ENCODE data around the gene STAT5A.
"Not testable (repeated sequence)": the region's sequence is repeated elsewhere in the genome, so short reads cannot be mapped to it uniquely, and the experiment has no call there.

The STAT5A gene

DNA sequence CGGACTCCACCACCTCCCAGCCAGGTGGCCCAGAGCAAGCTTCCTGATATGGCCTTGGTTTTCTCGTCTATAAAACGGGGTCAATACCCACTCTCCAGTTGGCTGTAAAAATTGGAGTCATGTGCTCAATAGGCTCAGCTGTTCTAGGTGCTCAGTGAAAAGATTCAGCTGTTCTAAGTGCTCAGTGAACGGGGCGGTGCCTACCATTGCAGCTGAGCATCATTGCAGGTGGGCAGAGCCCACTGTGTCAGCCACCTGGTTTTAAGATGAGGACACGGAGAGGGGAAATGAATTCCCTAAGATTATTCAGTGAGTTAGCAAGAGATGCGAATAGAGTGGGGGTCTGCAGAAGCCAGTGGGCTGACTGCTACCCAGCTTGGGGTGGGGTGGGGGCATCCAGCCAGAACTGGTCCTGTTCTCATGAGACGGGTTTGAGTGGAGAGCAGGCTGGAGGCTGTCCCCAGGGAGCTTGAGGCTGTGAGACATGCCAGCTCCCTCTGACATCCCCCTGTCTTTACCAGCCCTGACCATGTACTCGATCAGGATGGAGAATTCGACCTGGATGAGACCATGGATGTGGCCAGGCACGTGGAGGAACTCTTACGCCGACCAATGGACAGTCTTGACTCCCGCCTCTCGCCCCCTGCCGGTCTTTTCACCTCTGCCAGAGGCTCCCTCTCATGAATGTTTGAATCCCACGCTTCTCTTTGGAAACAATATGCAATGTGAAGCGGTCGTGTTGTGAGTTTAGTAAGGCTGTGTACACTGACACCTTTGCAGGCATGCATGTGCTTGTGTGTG lies 21.9 kb downstream of the STAT5A start:
- DNase-seq: no peak

DNA sequence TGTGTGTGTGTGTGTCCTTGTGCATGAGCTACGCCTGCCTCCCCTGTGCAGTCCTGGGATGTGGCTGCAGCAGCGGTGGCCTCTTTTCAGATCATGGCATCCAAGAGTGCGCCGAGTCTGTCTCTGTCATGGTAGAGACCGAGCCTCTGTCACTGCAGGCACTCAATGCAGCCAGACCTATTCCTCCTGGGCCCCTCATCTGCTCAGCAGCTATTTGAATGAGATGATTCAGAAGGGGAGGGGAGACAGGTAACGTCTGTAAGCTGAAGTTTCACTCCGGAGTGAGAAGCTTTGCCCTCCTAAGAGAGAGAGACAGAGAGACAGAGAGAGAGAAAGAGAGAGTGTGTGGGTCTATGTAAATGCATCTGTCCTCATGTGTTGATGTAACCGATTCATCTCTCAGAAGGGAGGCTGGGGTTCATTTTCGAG lies 22.5 kb downstream of the STAT5A start:
- DNase-seq: no peak

DNA sequence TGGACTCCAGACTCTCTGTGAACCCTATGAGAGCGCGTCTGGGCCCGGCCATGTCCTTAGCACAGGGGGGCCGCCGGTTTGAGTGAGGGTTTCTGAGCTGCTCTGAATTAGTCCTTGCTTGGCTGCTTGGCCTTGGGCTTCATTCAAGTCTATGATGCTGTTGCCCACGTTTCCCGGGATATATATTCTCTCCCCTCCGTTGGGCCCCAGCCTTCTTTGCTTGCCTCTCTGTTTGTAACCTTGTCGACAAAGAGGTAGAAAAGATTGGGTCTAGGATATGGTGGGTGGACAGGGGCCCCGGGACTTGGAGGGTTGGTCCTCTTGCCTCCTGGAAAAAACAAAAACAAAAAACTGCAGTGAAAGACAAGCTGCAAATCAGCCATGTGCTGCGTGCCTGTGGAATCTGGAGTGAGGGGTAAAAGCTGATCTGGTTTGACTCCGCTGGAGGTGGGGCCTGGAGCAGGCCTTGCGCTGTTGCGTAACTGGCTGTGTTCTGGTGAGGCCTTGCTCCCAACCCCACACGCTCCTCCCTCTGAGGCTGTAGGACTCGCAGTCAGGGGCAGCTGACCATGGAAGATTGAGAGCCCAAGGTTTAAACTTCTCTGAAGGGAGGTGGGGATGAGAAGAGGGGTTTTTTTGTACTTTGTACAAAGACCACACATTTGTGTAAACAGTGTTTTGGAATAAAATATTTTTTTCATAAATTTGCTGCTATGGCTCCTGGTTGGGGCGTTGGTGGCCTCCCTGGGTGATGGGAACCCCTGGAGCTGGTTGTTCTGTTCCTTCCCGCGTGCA lies 23.1 kb downstream of the STAT5A start:
- peak; percentile 86 for DNase-seq

DNA sequence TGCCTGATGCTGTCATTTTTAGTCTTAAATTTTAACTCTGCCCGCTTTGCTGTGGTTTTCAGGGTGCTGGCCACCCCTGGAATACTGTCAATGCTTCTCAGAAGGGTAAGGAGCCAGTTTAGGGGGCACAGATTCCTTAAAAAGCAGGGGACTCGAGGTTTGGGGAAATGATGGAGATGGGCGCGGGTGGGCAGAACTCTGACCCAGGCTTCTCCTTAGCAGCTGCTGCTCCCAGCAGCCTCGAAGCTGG lies 23.7 kb downstream of the STAT5A start:
- no peak for DNase-seq

DNA sequence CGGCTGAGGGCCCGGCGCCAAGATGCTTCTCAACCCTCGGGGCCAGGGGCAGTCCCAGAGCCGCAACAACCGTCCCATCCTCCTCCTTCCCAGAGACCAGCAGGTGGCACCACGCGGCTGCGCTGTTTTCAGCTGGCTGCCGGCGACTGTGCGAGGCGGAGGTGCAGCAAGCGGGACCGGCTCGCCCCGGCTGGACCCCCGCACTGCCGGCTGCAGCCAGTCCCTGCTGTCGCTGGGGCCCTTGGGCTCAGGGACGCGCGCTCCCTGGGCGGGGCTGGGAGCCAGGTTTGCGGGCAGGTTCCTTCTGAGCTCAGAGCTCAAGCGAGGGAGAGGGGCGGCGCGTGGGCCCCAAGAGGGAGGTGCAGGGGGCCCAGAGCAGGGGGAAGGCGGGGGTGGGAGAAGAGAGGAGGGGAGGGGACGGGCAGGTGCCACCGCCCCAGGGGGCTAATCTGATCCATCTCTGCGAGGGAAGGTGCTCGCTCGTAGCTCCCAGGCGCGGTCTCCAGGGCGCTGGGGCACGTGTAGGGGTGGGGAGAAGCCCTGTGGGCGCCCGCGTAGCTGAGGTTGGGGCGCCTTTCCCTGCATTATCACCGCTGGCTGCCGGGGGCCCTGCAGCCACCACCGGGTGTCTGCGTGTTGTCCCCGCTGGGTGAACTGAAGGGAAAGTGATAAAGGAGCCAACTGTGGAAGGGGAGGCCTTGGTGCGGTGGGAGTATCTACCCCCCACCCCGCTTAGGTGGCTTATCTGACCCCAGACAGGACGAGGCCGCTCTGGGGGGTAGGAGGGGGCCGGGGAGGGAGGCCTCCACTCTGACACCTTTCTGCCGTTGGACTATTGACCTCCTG lies 24.2 kb downstream of the STAT5A start:
- peak; percentile 88 for DNase-seq

DNA sequence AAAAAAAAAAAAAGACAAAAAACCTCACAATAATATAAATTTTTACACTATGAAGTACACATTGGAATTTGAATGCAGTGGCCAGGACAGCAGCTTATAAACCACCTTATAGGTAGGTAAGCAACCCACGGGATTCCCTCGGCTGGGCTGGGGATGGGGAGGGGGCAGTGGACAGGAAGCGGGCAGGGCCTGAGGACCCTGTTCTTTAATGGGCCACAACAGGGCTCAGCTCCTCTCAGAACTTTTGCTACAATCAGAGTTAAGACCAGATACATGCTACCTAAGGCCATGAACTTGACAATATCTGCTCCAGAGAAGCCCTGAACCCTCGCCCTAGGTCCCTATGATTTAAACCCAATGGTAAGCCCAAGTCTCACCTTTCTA lies 25.1 kb downstream of the STAT5A start:
- DNase-seq: no peak

DNA sequence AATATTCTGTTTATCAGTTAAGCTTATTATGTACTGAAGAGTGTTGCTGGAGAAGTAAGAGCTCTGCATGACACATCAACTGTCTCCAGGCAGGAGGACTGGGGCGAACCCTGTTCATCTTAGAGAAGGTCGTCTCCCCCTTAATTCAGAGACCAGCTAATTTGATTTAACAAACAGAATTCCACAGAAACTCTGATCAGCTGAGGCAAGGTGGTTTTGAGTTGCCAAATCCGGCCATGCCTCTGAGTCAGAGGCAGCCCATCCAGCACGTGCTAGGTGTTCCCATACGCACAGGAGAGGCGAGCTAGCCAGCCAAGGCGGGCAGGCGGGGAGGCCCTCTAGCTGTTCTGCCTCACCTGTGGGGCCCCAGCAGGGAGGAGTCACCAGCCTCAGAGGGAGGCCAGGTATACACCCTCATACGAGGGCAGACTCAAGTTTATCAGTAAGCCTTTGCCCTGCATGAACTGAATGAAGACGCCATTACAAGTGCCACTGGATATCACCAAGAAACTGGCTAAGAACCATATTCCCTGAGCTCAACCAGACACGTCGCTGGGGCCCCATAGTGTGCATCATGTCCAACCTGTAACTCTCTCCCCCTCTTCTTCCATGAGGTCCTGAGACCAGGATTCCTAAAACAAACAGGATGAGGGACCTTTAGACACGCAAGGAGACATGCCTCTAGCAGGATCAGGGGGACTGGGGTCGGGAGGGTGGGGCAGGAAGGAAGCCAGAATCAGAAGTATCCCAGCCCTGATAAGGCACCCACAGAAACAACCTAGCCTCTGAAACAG lies 25.7 kb downstream of the STAT5A start:
- DNase-seq: no peak

DNA sequence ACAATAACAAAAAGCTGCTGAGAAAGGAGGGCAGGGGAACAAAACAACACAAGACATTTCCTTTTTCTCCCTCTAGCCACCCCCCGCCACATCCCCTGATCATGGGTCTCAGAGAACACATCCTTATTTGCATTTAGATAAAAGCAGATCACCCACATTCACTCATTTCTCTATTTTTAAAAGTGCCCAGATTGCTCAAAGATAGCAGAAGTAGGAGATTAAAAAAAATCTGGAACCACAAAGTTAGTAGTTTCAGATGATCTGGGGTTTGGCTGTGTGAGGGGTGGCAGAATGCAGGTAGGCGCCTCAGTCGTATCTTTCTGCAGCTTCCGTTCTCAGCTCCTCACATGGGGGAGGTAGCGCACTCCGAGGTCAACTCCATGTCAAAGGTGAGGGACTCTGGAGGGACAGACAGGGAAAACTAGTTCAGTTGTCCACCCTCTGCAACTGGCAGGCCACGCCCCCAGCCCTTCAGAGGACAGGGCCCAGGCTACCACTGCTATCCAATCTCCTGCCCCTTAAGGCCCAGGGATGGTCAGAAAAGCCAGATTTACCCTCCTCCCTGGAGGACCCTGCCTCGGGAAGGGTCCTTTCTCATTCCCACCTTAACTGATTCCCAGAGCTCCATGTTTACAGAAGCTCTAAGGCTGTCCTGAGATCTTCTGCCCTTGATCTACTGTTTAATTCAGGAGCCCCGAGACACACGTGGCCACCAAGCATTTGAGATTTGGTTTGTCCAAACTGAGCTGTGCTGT lies 27.3 kb downstream of the STAT5A start:
- DNase-seq: no peak

DNA sequence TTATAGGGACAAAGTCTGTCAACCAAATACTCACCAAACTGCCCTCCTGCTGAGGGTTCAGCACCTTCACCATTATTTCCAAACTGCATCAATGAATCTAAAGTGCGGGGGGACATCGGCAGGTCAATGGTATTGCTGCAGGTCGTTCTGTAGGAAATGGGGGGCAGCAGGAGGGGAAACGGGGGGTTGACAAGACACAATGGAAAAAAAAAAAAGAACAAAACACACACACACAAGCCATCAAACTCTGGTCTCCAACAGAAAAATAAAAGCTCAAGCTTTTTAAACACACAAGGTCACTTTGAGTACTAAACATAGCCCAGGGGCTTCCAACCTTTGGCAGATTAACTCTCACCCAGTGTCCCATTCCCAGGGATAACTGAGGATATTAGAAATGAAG lies 28.5 kb downstream of the STAT5A start:
- no peak for DNase-seq

DNA sequence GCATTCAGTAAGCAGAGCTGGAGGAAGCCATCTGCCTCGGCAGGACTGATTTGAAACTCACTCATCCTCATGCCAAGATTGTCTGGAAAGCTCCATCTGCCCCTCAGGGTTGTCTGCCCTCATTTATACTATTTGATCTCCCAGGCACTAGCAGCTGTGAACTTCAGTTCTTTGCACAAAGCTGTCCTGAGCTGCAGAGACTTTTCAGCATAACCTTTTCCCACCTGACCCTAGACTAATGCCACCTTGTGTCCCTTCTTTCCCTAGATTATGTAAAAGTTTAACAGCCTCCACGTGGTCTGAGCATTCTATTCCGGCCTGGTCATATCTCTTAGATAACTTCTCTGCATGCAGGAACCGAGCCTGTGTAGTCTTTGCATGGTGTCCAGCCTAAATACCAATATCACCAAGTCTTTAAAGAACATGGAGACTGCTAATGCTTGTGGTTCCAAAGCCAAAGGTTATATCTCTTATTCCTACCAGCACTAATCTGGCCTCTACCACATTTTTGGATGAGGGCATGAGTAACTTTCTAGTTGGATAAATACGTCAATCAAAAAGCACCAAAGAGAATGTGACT lies 29.1 kb downstream of the STAT5A start:
- no peak for DNase-seq

DNA sequence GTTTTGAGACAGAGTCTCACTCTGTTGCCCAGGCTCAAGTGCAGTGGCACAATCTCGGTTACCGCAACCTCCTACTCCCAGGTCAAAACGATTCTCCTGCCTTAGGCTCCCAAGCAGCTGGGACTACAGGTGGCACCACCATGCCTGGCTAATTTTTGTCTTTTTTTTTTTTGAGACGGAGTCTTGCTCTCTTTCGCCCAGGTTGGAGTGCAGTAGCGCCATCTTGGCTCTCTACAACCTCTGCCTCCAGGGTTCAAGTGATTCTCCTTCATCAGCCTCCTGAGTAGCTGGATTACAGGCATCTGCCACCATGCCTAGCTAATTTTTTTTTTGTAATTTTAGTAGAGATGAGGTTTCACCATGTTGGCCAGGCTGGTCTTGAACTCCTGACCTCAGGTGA lies 29.7 kb downstream of the STAT5A start:
- not testable (repeated sequence) for DNase-seq

DNA sequence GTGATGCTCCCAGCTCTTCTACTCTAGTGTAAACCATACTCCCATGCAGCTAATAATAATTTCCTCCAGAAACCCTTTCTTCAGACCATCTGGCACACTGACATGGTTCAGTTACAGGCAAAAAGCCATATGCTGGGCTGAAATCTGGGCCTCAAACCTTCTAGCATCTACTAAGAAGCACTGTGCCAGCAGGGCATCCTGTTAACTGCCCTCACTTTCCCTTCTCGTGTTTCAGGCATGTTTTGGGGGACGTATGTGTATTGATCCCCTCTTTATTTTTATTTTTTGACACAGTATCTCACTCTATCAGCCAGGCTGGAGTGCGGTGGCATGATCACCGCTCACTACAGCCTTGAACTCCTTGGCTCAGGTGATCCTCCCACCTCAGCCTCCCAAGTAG lies 33.3 kb downstream of the STAT5A start:
- DNase-seq: no peak

DNA sequence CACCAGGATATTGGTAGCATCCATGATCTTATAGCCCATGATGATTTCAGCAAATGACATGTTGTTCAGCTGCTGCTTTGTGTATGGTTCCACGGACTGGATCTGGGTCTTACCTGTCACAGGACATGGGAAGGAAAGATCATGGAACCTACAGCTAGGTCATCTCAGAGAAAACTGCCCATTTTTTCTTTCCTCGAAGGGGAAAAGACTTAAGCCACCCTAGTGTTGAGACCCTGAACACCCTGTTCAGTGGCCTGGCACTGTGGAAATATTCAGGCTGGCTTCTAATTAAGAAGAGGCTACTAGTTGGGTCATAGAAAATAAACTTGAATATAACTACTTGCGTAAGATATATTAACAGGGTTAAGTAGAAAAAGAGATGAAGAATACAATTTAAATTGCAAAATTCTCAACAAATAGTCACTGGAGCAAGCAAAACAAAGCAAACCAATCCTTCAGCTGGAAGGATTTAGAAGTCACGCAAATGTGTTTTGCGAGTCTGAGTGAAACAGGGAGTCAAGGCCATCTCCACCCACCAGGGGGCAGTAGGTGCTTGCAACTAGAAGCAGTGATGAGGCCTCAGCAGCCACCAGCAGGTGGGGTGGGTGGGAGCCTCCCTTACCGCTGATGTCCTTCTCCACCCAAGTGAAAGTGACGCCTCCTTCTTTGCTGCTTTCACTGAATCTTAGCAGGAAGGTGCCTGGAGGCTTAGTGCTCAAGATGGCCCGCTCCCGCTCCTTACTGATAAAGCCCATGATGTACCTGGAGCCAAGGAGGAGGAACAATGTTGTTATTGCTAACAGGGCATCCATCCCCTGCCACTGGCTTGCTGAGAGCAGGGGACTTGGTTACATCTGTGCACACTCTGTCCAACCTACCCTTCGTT lies 34.3 kb downstream of the STAT5A start:
- DNase-seq: peak; percentile 91

DNA sequence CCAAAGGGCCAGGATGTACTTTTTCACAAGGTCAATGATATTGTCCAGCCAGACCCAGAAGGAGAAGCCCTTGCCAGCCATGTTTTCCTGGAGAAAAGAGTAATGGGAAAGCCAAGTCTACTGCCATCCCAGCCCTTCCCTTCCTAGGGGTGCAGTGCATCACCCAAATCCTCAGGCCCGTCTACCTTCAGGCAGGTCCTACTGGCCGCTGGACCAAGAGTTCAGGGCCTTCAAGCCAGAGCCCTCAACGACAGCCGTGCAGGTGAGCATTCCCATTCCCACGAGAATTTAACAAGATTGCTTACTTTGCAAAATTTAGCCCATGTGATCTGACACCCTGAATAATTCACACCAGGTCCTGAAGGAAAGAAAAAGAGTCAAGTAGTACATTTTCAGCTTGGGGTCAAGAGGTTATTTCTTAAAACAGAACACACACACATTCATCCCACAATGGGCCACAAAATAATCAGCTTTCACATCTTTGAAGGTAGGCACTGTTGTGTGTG lies 35.0 kb downstream of the STAT5A start:
- DNase-seq: no peak

DNA sequence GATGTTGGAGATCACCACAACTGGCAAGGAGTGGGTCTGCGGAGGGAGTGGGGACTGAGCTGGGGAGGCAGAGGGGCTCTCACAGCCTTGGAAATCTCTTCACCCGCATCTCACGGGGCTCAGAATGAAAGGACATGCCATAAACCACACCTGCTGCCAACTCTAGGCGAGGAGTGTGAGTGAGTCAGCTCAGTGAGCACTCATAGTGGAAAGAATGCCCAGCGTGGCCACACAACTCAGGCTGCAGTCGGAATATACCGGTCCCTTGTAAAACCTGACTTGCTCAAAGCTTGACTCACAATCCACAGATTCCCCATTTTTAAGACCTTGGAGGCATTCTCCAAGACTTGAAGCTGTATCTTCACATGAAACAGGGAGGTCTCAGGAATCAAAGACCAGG lies 36.7 kb downstream of the STAT5A start:
- peak; percentile 92 for DNase-seq

DNA sequence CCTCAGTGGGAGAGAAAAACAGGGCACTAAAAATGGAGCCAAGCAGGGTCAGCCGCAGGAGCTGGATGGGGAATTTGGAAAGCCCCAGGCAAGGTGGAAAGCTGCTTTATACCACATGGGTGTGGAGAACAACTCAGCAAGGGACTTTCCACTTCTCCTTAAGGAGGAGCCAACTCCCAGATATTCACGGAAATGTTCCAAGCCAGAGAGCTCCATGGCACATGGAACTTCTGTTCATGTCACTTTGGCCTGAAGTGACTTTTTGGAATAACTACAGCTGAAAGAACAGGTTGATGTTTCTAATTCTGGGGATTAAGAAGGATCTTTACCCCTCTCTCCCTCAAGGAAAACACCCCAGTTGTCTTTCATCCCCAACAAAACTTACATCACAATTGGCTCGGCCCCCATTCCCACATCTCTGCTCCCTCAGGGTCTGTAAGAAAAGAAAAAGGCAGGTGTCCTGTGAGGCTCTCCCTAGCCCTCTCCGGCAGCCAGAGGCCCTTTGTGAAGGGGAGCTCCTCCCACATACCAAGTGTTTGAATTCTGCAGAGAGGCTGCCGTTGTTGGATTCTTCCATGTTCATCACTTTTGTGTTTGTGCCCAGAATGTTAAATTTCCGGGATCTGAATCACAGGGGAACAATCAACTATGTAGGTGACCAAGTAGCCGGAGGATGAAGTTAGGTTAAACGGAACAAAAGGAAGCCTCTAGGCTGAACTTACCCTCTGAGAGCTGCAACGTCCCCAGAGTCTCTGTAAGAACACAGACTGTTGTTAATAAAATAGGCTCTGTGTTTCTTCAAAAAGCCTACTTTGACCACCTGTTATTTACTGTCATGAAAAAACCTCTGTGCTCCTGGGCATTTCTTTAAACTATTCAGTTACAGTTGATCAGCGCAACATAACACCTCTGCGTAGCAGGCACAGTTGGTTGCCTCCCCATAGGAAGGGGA lies 41.0 kb downstream of the STAT5A start:
- peak; percentile 91 for DNase-seq

DNA sequence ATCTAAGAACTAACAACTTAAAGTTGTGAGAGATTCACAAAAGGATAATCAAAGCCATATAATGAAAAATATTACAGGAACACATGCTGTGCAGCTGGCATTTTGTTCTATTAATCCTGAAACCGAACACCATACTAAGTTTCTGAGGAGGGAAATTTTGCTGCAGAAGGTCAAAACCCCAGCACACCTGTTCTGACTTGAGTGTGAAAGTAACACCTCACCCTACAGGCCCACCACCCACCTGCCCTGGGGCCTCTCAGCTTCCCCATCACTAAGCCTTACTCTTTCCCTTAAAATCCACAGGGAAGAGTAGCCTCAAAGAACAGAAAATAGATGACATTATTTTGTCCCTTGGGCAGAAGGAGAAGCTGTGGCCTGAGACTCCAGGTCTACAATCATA lies 44.8 kb downstream of the STAT5A start:
- no peak for DNase-seq

DNA sequence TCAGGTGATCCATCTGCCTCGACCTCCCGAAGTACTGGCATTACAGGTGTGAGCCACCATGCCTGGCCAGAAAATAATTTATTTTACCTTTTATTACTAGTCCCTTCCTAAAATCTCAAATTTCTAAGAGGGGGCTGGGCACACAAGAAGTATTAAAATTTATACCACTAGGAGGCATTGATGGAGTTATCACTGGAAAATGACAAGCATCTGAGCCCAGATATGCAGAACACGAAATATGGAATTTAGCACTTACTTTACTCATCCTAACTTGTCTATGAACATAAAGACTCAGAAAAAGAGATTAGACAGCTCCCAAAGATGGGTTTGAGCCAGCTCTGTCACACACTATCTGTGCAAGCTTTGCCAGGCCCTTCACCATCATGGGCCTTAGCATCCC lies 46.4 kb downstream of the STAT5A start:
- DNase-seq: peak; percentile 22

DNA sequence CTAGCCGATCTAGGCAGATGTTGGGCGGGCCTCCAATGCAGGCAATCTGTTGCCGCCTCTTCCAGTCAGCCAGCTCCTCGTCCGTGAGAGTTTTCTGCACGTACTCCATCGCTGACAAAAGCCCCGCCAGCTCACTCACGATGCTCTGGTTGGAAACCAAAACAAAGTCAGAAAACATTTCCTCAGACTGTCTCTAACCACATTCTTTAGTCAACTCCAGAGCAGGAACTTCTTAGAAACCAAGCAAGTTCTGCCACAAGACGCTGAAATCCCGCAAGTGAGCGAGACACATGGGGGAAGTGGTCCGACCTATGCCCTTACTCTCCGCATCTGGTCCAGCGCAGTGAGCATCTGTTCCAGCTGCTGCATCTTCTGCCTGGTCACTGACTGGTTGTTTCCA lies 49.1 kb downstream of the STAT5A start:
- DNase-seq: no peak

Measured in EL (cell line).